Superior temporal gyrus (tissue), 1 donor: ENCODE results near the gene GPR39.

Experiments
- DNase-seq: peaks from one replicate; pipeline ENCODE4 v3.0.0-alpha.2; 2016; ENCODE audit errors: extremely low spot score

The GPR39 gene

GRCh38 chr2:132669908-132670495, 253.4 kb downstream of the GPR39 start, which contains the start of gene LYPD1:
TSS of gene LYPD1 (minus strand) at chr2:132670205. CDS start at chr2:132669932, 273 bp downstream.
- no peak for DNase-seq

GRCh38 chr2:132670496-132671150, 254.0 kb downstream of the GPR39 start:
- no peak for DNase-seq

DNA sequence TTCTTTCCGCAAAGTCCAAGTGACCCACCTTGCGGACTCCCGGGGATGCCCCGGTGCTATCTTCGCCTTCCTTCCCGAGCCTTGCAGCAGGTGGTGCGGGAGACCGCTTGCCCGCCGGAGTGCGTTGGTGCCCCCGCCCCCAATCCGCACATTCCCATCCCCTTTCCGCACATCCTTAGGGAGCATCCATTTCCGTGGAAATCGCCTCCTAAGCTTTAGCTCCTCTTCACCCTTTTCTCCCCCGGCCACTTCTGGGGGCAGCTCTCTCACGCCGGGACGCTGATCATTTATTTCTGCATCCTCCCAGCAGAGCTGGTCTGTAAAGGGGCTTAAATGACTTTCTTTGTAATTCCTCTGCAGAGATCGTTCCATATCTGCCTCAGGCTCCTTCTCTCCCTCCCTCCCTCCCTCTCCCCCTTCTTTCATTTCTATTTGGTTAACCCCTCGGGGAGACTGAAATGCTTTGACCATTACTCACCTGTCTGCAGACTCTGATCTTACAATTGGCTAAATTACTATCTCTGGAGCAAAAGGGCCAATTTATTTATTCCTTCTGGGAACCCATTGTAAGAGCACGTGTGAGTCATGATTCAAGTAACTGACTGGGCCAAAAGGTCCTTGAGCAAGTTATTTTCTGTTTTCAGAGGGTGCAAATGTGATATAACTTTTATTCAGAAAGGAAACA, 254.7 kb downstream of the GPR39 start:
- DNase-seq: no peak

GRCh38 chr2:132676999-132677398, 260.4 kb downstream of the GPR39 start:
- no peak for DNase-seq

DNA sequence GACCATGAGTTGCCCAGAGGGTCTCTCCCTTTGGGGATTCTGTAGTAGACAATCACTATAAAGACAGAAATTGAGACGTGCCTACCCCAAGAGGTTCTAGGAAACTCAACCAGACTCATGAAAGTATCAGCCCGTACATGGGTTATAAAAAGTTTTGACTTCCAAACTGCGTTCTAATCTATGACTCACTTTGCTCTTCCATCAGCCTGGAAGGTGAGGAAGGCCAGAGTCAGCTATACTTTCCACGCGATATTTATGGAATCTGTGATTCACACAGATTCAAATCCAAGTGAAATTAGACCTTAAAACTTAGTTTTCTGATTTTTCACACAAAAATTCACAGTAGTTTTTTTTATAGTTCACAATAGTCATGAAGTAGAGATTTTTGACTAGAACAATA, 261.1 kb downstream of the GPR39 start:
- no peak for DNase-seq

GRCh38 chr2:132678483-132678882, 261.9 kb downstream of the GPR39 start:
- DNase-seq: no peak

DNA sequence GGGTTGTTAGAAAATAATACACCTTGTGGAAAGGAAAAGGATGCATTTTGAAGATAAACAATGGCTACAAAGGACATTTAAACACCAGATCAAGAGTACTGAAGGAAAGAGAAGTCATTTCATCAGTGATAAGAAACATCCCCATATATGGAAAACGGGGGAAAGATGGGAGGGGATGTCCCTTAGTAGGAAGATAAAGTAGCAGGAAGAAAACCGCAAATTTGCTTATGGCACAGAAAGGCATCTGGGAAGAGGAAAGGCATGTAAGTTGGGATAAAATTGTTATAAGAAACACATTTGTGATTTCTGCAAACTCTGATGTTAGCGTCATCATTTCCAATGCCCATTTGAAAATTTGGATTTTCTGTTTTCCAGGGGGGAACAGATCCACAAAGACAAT, 263.9 kb downstream of the GPR39 start:
- DNase-seq: no peak

DNA sequence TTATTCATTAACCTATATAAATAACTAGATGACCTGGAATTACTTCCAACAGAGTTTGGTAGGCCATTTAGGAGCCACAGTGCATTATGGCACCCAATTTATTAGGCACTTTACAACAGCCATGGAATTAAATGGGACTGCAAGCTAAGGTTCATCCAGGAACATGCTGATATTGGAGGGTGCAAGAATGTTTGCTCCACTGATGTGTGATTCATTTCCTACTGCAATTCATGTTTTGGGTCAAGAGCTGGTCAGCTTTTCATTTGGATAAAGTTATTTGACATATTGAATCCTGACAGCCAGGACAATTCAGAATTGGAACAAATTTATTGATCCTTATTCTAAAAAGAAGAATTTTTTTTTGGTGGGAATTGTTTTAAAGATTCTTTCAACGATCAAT, 265.2 kb downstream of the GPR39 start:
- no peak for DNase-seq

DNA sequence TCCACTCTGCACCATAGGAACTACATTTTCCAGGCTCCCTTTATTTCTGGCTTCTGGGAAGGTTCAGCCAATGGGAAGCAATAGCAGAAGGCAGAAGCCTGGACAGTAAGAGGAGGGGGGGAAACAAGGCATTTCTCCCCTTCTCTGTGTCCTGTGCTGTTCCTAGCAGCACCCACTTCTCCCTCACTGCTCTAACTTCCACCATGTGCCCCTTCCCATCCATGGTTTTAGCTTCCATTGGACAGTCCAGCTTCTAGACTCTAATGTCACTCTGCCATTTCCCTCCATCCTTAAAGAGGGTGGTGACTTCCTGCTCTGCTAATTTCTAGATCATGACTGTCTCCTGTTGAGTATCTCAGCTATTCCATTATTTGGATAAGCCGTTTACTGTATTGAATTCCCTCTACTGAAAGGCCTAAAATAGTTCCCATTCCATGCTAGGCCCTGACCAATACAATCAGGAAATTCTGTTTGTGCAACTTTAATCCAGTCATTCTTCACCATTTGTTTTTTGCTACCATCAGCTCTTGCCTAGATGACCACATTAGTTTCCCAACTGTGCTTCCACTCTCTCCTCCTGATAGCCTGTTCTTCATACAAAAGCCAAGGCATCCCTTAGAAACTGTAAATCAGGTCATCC, 274.2 kb downstream of the GPR39 start:
- DNase-seq: no peak

GRCh38 chr2:132691556-132691955, 275.0 kb downstream of the GPR39 start:
- no peak for DNase-seq

GRCh38 chr2:132692816-132693215, 276.2 kb downstream of the GPR39 start:
- DNase-seq: no peak
